ENCODE results near the gene CNTN5. TPM values are rescaled to one million over a fixed set of nuclear protein-coding genes. Genes with fewer than 3 reads are reported as not detected.

Gene CNTN5
- total and polyA plus RNA-seq, 2 experiments from 2014 or later, result 9.6 to 10.6 TPM

DNA sequence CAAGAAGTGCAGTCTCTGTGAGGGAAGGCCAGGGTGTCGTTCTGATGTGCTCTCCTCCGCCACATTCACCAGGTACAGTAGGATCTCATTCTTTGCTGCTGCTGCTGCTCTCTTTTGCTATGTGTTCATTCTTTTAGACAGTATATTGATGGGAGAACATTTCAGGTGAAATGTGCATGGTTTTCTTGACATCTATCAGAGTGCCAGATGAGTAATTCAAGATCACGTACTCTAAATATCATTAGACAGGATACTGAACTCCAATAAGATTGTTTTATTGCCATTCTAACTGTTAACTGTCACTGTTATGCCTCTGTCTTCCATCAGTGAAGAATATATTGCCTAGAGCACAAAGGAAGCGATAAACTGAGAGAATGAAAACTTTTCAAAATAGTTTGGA, 895.3 kb downstream of the CNTN5 start:
- Histone ChIP-seq H3K27me3 (no peaks in the 10 kb centered on the region), H3K79me2 (no peaks in the 10 kb centered on the region), H3K4me1 (ENCODE audit: insufficient read depth) (peaks cover 5% of the 10 kb centered on the region), H4K20me1 (ENCODE audit: insufficient read depth, poor library complexity, severe bottlenecking) (no peaks in the 10 kb centered on the region), H3K9me3 (ENCODE audit: low read depth) (no peaks in the 10 kb centered on the region), H3K4me3 (no peak overlapping the region), H2AFZ (no peak overlapping the region), H3K27ac (no peak overlapping the region), H3K9me2 (replicated peaks; ENCODE audit: insufficient read depth) (no peaks in the 10 kb centered on the region), H3K36me3 (replicated peaks; ENCODE audit: insufficient read depth, low read depth) (no peaks in the 10 kb centered on the region), H3K4me2 (peak overlapping the region; percentile 52)
- WGBS (ENCODE audit: low lambda C conversion rate, missing lambda C conversion rate), result 53% methylated on average over 4 of the region's 4 CpGs
- no peak for DNase-seq (ENCODE audit: low spot score)
- TF ChIP-seq EZH2 (IDR thresholded peaks at IDR 0.05; ENCODE audit: borderline replicate concordance) (no peak), EZH2phosphoT487 (IDR thresholded peaks at IDR 0.05; ENCODE audit: low read depth, severe bottlenecking, unreplicated experiment) (no peak)
- TF ChIP-seq, protein P1, sequence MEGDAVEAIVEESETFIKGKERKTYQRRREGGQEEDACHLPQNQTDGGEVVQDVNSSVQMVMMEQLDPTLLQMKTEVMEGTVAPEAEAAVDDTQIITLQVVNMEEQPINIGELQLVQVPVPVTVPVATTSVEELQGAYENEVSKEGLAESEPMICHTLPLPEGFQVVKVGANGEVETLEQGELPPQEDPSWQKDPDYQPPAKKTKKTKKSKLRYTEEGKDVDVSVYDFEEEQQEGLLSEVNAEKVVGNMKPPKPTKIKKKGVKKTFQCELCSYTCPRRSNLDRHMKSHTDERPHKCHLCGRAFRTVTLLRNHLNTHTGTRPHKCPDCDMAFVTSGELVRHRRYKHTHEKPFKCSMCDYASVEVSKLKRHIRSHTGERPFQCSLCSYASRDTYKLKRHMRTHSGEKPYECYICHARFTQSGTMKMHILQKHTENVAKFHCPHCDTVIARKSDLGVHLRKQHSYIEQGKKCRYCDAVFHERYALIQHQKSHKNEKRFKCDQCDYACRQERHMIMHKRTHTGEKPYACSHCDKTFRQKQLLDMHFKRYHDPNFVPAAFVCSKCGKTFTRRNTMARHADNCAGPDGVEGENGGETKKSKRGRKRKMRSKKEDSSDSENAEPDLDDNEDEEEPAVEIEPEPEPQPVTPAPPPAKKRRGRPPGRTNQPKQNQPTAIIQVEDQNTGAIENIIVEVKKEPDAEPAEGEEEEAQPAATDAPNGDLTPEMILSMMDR (IDR thresholded peaks at IDR 0.05; ENCODE audit: poor library complexity), result no peak

DNA sequence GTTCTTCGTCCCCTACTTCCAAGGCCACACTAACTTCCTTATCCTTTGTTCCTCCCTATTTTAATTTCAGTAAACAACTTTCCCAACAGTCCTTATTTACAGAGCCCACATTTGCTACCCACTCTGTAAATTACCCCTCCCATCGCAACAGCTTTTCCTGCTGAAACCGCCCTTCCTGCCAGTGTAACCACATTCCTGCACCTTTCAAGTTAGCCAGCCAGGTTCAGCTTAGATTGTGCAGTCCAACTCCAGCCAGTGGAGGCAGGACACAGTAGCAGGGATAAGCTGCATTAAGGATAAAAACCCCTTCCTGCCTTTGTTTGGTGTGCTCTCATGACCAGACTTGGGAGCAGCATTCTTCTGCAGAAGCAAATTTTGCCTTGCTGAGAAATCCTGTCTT, 898.0 kb downstream of the CNTN5 start:
- Histone ChIP-seq H3K79me2 (no peaks in the 10 kb centered on the region), H3K27ac (no peak overlapping the region), H3K27me3 (no peaks in the 10 kb centered on the region), H3K4me1 (ENCODE audit: insufficient read depth) (peaks cover 5% of the 10 kb centered on the region), H3K9me2 (replicated peaks; ENCODE audit: insufficient read depth) (no peaks in the 10 kb centered on the region), H3K36me3 (replicated peaks; ENCODE audit: insufficient read depth, low read depth) (no peaks in the 10 kb centered on the region), H2AFZ (no peak overlapping the region), H4K20me1 (ENCODE audit: insufficient read depth, poor library complexity, severe bottlenecking) (no peaks in the 10 kb centered on the region), H3K4me2 (no peak overlapping the region), H3K4me3 (no peak overlapping the region), H3K9me3 (ENCODE audit: low read depth) (no peaks in the 10 kb centered on the region)
- no peak for TF ChIP-seq EZH2phosphoT487 (IDR thresholded peaks at IDR 0.05; ENCODE audit: low read depth, severe bottlenecking, unreplicated experiment)
- TF ChIP-seq, protein P1 (IDR thresholded peaks at IDR 0.05; ENCODE audit: poor library complexity), result no peak
- TF ChIP-seq EZH2 (IDR thresholded peaks at IDR 0.05; ENCODE audit: borderline replicate concordance), result no peak
- no peak for DNase-seq (ENCODE audit: low spot score)
- 60% methylated on average over 3 of the region's 3 CpGs for WGBS (ENCODE audit: low lambda C conversion rate, missing lambda C conversion rate)

DNA sequence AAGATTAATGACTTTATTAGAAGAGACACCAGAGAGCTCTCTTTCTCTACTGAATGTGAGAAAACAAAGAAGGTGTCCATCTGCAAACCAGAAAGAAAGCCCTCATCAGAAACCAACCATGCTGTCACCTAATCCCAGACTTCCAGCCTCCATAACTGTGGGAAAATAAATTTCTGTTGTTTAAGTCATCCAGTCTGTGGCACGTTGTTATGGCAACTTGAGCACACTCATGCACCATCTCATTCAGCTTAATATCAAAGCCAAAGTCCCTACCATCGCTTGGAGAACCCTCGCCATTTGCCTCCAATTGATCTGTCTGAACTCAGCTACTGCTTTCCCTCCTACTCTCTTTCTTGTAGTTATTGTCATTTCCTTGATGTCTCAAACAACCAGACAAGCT, 900.2 kb downstream of the CNTN5 start:
- 95% methylated on average over 3 of the region's 3 CpGs for WGBS (ENCODE audit: low lambda C conversion rate, missing lambda C conversion rate)
- TF ChIP-seq EZH2phosphoT487 (IDR thresholded peaks at IDR 0.05; ENCODE audit: low read depth, severe bottlenecking, unreplicated experiment) (no peak), EZH2 (IDR thresholded peaks at IDR 0.05; ENCODE audit: borderline replicate concordance) (no peak)
- TF ChIP-seq, protein P1 (IDR thresholded peaks at IDR 0.05; ENCODE audit: poor library complexity), result no peak
- no peak for DNase-seq (ENCODE audit: low spot score)
- Histone ChIP-seq H3K4me1 (ENCODE audit: insufficient read depth) (peaks cover 5% of the 10 kb centered on the region), H3K9me3 (ENCODE audit: low read depth) (no peaks in the 10 kb centered on the region), H3K36me3 (replicated peaks; ENCODE audit: insufficient read depth, low read depth) (no peaks in the 10 kb centered on the region), H4K20me1 (ENCODE audit: insufficient read depth, poor library complexity, severe bottlenecking) (no peaks in the 10 kb centered on the region), H3K27me3 (no peaks in the 10 kb centered on the region), H2AFZ (no peak overlapping the region), H3K79me2 (no peaks in the 10 kb centered on the region), H3K9me2 (replicated peaks; ENCODE audit: insufficient read depth) (no peaks in the 10 kb centered on the region), H3K4me2 (no peak overlapping the region), H3K4me3 (no peak overlapping the region), H3K27ac (no peak overlapping the region)

DNA sequence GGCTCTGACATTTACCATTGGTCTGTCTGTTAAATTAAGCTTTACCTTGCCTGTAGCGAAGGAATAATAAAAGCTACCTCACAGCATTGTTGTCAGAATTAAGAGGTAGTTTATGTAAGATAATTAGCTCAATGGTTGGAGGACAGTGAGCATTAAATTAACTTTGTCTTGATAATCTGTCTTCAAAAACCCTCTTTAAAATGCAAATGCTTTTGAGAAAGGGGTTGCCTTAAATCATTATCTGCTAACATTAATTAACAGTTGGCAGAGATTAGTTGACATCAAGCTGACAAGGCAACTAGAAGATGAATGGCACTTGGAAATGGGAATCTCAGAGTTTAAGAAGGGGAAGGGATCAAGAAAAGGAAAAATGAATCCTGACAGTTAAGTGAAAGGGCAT, 905.2 kb downstream of the CNTN5 start:
- Histone ChIP-seq H2AFZ (no peak overlapping the region), H4K20me1 (ENCODE audit: insufficient read depth, poor library complexity, severe bottlenecking) (no peaks in the 10 kb centered on the region), H3K9me3 (ENCODE audit: low read depth) (no peaks in the 10 kb centered on the region), H3K27me3 (no peaks in the 10 kb centered on the region), H3K36me3 (replicated peaks; ENCODE audit: insufficient read depth, low read depth) (no peaks in the 10 kb centered on the region), H3K9me2 (replicated peaks; ENCODE audit: insufficient read depth) (no peaks in the 10 kb centered on the region), H3K4me1 (ENCODE audit: insufficient read depth) (no peaks in the 10 kb centered on the region), H3K79me2 (no peaks in the 10 kb centered on the region), H3K27ac (no peak overlapping the region), H3K4me3 (no peak overlapping the region), H3K4me2 (no peak overlapping the region)
- WGBS (ENCODE audit: low lambda C conversion rate, missing lambda C conversion rate), result 7% methylated on average over 1 of the region's 1 CpG
- TF ChIP-seq EZH2 (IDR thresholded peaks at IDR 0.05; ENCODE audit: borderline replicate concordance) (no peak), EZH2phosphoT487 (IDR thresholded peaks at IDR 0.05; ENCODE audit: low read depth, severe bottlenecking, unreplicated experiment) (no peak)
- TF ChIP-seq, protein P1 (IDR thresholded peaks at IDR 0.05; ENCODE audit: poor library complexity), result no peak
- DNase-seq (ENCODE audit: low spot score), result no peak

Measured in hepatocyte (in vitro differentiated cells).